ENCODE results near the gene CDH13. TPM values are rescaled to one million over a fixed set of nuclear protein-coding genes. Genes with fewer than 3 reads are reported as not detected.

CDH13 gene
- total RNA-seq, 1 experiment from 2014 or later, result 66.0 TPM

DNA sequence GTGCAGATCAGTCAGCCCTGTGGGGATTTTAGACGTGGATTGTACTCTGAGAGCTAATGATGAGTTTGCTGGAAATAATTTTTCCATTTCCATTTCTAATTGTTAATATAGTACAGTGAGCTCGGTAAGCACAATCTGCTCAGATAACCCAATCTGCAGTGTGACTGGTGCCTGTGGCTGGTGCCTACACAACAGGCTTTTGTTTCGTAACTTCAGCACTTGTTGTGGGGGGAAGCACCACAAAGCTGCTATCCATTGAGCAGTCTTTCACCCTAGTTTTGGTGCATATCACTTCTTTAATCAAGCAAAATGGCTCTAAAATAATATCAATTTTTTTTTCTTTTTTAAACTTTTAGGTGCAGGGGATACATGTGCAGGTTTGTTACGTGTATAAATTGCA, 646.1 kb downstream of the CDH13 start:
- no peak for DNase-seq (ENCODE audit: low read depth)

GRCh38 chr16:83273504-83274173, 646.9 kb downstream of the CDH13 start:
- DNase-seq (ENCODE audit: low read depth), result no peak

DNA sequence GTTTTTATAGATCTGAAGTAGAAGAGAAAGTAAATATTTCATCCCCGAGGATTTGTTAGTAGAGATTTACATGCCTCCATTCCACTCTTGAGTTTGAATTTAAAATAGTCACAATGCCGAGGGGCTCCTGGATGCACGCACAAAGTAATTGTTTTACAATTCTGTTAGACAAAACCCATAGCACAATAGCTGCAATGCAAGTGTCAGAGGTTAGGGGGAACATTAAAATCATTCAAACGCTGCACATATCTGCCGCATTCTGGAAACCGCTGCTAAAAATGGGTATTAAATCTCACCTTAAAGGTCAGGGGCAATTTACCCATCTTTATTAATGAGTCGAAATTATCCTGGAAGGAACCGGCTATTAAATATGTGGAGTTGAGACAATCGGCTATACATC, 652.5 kb downstream of the CDH13 start:
- DNase-seq (ENCODE audit: low read depth), result no peak

- no peak for DNase-seq (ENCODE audit: low read depth)
These were observed 659.2 kb downstream of the CDH13 start for GRCh38 chr16:83285921-83286320.

DNA sequence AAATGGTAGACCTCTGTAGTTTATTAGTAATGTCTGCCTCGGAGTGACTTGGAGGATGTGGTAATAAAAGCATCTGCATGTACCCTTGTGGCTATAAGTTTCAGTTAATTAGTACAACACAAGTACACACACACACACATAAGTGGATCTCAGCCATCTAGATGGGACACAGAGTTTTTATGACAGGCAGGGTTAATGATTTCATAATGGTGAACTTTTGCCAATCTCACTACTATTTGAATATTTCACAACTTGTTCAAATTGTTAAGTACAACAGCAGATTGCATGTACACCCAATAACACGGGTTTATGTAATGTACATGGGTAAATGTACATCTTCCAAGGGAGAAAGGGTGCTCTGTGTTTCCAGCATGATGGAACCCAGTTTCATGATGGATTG, 669.7 kb downstream of the CDH13 start:
- DNase-seq (ENCODE audit: low read depth), result no peak

DNA sequence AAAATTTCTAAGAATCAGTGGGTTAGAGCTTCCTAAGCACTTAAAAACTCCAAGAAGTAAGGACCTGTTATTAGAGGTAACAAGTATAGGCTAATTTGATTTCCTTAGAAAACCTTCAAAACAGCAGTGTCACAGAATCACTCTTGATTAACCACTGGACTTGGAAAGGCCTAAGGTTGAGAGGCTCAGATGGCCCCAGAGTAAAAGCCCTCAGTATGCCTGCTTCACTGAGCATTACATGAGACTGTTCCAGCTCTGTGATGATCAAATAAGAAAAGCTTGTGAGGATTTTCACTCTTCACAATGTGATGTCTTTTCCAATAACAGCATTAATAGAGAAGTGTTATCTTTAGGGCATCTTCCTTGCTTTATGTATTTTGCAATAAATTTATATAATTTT, 671.8 kb downstream of the CDH13 start:
- DNase-seq (ENCODE audit: low read depth), result no peak

DNA sequence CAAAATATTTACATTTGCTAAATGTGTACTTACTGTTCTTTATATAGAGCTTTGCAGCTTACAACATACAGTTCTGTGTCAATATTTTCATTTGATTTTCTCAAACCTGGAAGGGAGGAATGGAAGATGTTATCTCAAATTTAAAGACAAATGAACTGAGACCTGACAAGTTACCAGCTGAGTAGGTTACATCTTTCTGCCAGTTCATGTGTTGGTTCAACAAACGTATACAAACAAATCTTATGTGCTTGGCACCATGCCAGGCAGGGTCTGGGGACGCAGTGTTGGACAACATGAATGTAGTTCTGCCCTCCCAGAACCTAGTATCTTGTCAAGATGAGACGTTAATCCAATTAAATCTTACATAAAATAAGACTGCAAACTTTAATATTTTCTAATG, 673.6 kb downstream of the CDH13 start:
- no peak for DNase-seq (ENCODE audit: low read depth)

- DNase-seq (ENCODE audit: low read depth), result no peak
These were observed 675.2 kb downstream of the CDH13 start for GRCh38 chr16:83301971-83302370.

DNA sequence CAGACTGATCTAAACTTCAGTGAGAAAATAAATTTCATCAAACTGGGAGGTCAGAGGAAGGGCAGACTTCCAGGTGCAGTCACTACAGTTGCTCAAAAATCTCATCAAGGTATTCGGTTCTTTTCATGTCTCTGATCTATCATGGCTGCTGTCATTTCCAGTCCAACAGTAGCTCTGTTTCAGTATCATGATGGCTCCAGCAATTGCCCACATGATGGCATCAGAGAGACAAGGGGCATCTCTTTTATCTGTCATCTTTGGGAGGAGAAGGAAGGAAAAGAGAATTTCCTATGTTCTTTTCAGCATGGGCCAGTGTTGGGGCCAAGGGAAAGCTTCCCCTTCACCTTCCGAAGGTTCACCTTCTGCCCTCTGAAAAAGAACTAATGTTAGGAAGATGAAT, 676.1 kb downstream of the CDH13 start:
- no peak for DNase-seq (ENCODE audit: low read depth)

GRCh38 chr16:83305092-83305491, 678.3 kb downstream of the CDH13 start:
- peak; percentile 94 for DNase-seq (ENCODE audit: low read depth)

- DNase-seq (ENCODE audit: low read depth), result no peak
These were observed 680.3 kb downstream of the CDH13 start for GRCh38 chr16:83306961-83307593.

GRCh38 chr16:83307594-83307992, 680.8 kb downstream of the CDH13 start:
- no peak for DNase-seq (ENCODE audit: low read depth)

DNA sequence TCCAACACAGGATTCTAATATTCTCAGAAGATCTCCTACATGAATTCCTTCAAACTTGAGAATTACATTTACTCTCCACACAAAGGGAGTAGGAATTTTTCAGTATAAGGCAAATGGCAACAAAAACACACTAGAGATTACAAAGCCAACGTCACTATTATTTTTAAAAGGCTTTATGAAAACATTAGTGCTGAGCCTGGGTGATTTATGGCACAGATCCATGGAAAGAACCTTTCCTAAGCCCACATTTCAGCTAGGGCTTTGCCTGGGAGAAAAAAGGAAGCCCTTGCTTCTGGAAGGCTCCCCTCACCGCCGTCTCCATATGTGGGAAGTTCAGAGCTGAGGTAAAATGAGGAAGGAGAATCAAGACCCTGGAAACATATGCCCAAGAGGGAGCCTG, 681.6 kb downstream of the CDH13 start:
- no peak for DNase-seq (ENCODE audit: low read depth)

DNA sequence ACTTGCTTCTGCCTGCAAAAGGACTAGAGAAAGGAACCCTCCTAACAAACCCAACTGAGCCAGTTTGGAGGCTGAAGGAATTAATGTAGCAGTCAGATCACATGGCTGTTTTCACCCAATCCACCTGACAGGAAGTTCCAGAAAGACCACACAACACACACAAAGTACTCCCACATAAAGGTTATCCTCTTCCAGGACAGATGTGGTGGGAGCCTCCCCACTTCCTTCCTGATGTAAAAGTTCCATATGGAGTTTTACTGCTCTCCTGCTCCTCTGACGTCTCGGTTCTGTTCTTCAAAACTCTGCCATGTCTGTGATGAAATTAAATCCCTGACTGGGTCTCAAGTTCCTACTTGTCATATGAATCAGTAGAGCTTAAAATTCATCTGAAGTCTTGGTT, 684.0 kb downstream of the CDH13 start:
- peak; percentile 58 for DNase-seq (ENCODE audit: low read depth)

DNA sequence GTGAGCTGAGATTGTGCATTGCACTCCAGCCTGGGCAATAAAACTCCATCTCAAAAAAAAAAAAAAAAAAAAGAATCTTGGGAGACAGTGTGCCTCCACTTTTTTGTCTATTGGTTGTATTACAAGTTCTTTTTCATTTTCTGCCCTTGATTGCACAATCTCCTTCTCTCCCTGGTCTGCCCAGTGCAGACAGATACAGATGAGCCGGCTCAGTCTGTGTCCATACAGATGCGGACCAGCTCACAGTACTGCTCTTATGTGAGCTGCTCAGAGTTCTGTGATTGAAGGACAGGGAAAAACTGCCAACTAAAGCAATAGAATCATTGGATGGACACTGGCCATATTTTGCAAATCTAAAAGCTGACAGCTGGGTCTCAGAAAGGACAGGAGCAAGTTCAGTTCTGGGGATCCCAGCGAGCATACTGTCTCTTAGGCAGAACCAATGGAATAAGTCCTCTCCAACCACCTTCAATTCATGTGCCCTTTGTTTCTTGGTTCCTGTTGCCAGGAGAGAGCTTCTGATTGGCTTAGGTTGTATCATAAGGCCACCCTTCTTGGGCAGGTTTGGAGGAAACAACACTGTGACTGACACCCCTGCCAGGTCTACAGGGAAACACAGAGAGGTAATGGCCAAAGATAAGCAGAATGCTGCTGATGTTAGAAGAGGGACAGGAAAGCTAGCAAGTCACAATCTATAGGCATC, 685.4 kb downstream of the CDH13 start:
- DNase-seq (ENCODE audit: low read depth), result no peak

DNA sequence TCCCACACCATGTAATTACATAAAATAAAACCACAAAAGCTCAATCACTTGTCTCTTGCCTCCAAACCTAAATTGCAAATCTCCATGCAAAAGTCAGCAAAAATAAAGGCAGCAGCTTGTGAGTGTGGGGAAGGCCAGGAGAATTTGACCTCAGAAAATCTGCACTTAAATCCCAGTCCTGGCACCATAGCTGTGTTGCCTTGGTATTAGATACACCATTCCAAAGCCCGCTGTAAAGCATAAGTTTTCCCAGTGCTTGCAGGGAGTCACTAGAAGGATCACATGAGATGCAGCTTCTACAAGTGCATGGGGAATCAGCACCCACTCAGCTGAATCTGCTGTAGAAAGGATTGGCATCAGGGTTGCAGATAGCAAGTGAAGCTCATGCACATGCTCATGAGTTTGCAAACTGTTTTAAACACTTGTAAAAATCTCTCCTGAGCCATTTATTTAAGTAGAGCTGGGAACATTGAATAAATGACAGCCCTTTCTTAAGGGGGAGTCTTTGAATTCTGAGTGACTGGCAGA, 686.0 kb downstream of the CDH13 start:
- DNase-seq (ENCODE audit: low read depth), result no peak

GRCh38 chr16:83315271-83315670, 688.5 kb downstream of the CDH13 start:
- DNase-seq (ENCODE audit: low read depth), result no peak

- no peak for DNase-seq (ENCODE audit: low read depth)
These were observed 689.7 kb downstream of the CDH13 start for GRCh38 chr16:83316458-83316857.

- no peak for DNase-seq (ENCODE audit: low read depth)
These were observed 691.6 kb downstream of the CDH13 start for GRCh38 chr16:83318390-83318789.

GRCh38 chr16:83328936-83329335, 702.2 kb downstream of the CDH13 start:
- DNase-seq (ENCODE audit: low read depth), result no peak

DNA sequence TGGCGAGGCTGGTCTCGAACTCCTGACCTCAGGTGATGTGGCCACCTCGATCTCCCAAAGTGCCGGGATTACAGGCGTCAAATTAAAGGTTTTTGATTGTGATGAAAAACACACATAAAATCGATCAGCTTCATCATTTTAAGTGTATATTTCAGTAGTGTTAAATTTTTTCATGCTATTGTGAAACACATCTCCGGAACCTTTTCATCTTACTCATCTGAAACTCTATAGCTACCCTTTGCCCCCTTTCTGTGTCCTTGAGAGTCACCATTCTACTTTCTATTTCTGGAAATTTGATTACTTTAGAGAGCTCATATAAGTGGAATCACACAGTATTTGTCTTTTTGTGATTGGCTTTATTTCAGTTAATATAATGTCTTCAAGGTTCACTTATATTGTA, 702.7 kb downstream of the CDH13 start:
- DNase-seq (ENCODE audit: low read depth), result no peak

GRCh38 chr16:83330251-83330650, 703.5 kb downstream of the CDH13 start:
- no peak for DNase-seq (ENCODE audit: low read depth)

GRCh38 chr16:83335076-83335475, 708.3 kb downstream of the CDH13 start:
- no peak for DNase-seq (ENCODE audit: low read depth)

Data from HT1080 (cell line).